Erythroblast (primary cell): Measurements from ENCODE around the gene PITX1.

Experiments
- DNase-seq, 2 experiments: peaks; one replicate each; lab custom pipeline; 2025; lab: John Stamatoyannopoulos, UW
- GATA1 ChIP-seq: IDR thresholded peaks from 2 replicates; pipeline ENCODE4 v1.6.1; 2011; ENCODE audit warnings: low read depth, mild to moderate bottlenecking, control low read depth, low read length, moderate library complexity
- POLR2A ChIP-seq: IDR thresholded peaks from 2 replicates; pipeline ENCODE4 v1.6.1; 2011; ENCODE audit warnings: mild to moderate bottlenecking, low read length

Gene PITX1

DNA sequence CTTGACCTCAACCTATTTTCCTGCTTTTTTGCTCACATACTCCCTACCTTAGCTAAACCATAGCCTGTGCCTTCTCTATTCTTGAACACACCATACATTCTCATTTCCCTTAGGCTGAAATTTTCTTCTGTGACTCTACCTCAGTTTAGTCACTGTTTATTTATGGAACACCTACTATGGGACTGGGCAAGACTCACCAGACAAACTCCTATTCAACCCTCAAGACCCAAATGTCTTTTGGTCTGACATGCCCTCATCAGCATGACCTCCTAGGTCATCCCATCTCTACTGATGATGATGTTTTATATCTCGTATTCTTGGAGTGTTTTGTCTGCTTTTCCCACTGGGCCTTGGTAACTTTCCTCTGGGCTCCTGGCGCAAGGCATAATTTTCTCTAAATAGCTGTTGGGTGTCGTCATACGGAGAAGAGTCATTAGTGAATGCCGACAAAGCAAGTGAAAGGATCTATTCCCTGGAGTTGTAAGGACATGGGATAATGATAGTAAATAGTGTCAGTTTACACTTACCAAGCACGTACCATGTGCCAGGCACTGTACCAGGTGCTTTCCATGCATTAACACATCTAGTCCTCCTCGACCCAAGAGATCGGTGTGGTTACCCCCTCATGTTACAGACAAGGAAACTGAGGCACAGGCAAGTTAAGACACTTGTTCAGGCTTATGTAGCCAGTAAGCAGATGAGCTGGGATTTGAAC lies 22.4 kb upstream of the PITX1 start:
- TF ChIP-seq GATA1 (no peak), POLR2A (no peak)
- no peak for DNase-seq

DNA sequence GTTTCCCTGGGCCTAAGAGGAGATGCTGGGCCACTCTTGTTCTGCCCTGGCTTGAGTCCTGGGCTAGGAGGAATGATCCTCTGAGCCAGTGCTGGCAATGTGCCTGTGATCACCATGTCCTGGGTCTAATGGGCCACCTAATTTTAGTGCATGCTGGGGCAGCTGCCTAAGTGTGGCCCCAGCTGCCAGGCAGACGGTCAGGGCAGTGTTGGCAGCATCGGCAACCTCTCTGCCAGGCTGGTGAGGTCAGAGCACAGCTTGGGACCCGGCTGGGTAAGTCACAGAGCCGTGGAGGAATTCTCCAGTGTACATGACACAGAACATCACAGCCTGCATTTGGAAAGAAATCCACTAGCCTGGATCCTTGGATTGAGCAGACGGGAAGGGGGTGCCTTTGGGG lies 21.4 kb upstream of the PITX1 start:
- TF ChIP-seq POLR2A (no peak), GATA1 (no peak)
- DNase-seq: no peak

DNA sequence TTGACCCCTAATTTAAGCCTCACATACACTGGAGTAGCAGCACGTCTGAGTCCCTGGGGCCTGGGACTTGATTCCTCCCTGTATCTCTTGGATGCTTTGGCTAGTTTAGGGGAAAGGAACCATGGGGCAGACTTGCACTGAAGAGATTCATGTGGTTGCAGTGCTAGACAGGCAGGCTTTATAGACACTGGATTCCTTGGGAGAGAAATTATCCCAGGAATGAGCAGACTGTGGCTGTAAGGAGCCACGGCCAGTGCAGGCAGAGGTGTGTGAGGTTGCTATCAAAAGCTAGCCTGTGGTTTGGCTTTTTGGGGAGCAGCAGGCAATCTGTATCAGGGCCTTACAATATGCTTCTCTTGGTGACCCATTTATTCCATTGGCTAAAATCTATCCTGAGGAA lies 20.5 kb upstream of the PITX1 start:
- TF ChIP-seq GATA1 (no peak), POLR2A (no peak)

GRCh38 chr5:135053989-135054388 lies 20.0 kb upstream of the PITX1 start:
- no peak for DNase-seq
- TF ChIP-seq POLR2A: no peak
- TF ChIP-seq GATA1: no peak

More for the DNA sequence above, 20.5 kb upstream of the PITX1 start:
- DNase-seq: no peak

- DNase-seq: no peak
- TF ChIP-seq GATA1 (no peak), POLR2A (no peak)
These were observed 19.2 kb upstream of the PITX1 start for GRCh38 chr5:135053278-135053677.

GRCh38 chr5:135052511-135053145 lies 18.6 kb upstream of the PITX1 start:
- no peak for DNase-seq
- TF ChIP-seq GATA1: no peak
- no peak for TF ChIP-seq POLR2A

DNA sequence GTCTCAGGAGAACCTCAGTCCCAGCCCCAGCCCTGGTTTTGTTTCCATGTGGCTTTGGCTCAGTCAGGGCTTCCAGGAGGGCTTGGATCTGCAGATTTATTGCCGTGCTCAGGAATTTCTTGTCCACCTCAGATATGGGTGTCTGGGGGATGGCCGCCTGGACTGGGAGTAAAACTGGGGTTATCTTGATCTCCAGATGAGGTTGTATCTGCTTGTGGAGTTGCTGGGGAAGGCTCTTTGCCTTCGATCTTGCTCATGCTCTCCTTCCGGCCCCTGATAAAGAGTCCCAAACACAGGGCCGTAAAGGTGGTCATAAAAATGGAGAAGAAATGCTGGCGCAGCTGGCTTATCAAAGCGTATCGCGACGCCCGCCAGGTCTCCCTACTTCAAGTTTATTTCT lies 17.8 kb upstream of the PITX1 start:
- DNase-seq: no peak
- no peak for TF ChIP-seq POLR2A
- no peak for TF ChIP-seq GATA1

- no peak for TF ChIP-seq GATA1
- no peak for TF ChIP-seq POLR2A
- DNase-seq: no peak
These were observed 17.4 kb upstream of the PITX1 start for GRCh38 chr5:135051399-135051798.

DNA sequence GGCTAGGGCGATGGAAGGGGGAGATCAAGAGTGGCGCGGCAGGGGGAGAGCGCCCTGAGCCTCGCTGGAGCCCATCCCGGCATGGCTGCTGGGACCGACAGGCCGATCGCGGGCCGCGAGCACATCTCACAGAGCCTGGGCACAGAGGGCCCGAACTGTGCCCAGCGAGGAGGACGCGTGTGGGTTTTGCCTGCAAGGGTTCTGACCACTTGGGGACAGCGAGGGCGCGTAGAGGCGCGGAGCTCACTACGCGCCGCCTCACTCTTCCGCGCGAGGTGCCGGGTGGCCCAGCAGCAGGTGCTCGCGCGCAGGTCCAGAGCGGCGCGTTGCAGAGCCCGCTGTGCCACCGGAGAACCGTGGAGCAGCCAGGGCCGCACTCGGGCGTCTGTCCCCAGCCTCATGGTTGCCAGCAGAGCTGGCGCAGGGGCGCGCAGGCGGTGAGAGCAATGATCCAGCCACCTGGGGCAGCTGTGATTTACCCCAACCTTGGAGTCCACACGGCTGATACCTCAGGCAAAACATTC lies 16.3 kb upstream of the PITX1 start:
- DNase-seq: no peak
- TF ChIP-seq POLR2A: no peak
- no peak for TF ChIP-seq GATA1

GRCh38 chr5:135048930-135049329 lies 14.9 kb upstream of the PITX1 start:
- no peak for TF ChIP-seq POLR2A
- TF ChIP-seq GATA1: no peak
- no peak for DNase-seq

- DNase-seq: no peak
- TF ChIP-seq GATA1 (no peak), POLR2A (no peak)
These were observed 14.3 kb upstream of the PITX1 start for GRCh38 chr5:135048286-135048685.

GRCh38 chr5:135047347-135047695 lies 13.3 kb upstream of the PITX1 start:
- TF ChIP-seq GATA1 (no peak), POLR2A (no peak)
- DNase-seq: no peak

GRCh38 chr5:135046661-135047346 lies 12.8 kb upstream of the PITX1 start:
- TF ChIP-seq GATA1 (no peak), POLR2A (no peak)
- no peak for DNase-seq

DNA sequence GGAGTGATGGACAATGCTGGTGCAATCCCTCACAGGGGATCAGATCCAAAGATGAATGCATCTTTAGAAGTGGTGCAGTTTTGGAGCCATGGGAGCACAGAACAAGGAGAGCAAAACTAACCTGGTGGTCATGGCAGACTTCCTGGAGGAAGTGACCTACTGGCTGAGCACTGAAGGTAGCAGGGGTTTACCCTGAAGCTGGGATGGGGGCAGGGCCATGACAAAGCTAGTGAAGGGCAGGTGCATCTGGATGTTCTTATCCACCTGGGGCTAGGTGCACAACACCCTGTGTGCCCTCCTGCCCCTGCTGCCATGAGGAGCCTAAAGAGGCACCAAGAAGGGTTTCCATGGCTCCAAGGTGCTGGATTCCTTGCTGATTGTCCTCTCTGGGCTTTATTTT lies 11.5 kb upstream of the PITX1 start:
- TF ChIP-seq GATA1 (no peak), POLR2A (no peak)
- DNase-seq: no peak
